Activated T-cell treated with anti-CD3 and anti-CD28 coated beads for 1 hour (primary cell): ENCODE measurements around the gene SPINK4.

Experiments
- DNase-seq: peaks from one replicate; pipeline ENCODE4 v3.0.0-alpha.2; 2020; ENCODE audit warnings: low read depth

SPINK4 gene

GRCh38 chr9:33229359-33230114, 10.4 kb upstream of the SPINK4 start:
- no peak for DNase-seq

GRCh38 chr9:33230756-33231622, 9.0 kb upstream of the SPINK4 start:
- no peak for DNase-seq

DNA sequence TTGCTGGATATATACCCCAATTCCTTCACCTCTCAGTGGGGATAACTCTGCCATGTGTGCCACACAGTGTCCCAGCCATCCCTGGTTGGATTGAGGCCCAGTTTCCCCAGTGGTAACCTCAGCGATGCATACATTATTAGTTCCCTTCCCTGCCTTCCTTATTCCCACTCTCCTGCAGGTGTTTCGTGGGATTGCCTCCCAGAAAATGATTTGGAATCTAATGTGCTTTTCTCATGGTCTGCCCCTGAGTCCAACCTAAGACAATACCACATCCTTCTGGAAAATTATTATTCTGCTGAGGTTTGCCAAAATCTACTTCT, 8.4 kb upstream of the SPINK4 start:
- DNase-seq = no peak

DNA sequence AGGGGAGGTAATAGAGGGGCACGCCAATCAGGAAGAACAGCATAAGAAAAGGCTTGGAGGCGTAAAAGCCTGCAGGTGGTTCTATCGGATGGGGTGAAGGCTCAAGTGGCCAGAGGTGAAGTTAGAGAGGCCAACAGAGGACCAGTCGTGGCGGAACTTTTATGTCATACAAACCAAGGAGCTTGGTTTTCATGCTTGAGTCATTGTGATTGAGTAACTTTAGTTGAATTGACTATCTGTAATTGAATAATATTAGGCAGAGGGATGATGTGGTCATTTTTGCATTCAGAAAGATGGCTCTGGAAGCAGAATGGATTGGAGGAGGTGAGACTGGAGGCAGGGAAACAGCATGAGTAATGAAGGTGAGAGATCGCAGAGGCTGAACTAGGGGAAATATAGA, 7.2 kb upstream of the SPINK4 start:
- DNase-seq = no peak

DNA sequence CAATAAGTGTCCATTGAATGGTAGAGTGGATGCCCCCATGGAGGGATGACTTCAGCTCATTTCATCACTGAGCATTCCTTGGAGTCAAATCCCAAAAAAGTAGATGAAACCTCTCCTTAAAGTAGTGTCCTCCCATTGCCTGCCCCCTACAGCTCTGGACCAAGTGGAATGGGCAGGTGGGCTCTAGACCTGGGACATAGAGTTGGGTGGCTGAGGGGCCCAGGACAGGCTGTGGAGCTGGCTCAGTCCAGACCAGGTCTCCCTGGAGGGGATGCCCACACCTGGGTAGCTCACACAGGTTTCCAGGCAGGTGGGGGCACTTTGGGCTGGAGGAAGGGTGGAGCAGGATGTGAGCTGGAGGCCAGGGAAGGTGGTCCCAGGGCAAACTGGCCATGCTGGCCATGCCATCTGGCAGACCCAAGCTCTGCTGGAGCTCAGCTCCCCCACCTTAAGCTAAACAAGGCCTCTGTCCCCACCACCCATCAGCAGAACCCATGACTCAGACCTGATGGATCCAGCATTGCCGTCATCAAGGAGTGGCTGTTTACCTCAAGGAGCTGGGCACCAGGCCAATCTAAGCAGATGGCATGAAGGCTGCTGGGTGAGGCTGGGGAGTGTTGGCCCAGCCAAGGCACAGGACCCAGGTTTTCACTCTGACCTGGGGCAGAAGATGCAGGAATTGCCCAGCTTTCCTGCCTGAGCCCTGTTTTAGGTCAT, 6.2 kb upstream of the SPINK4 start:
- no peak for DNase-seq

DNA sequence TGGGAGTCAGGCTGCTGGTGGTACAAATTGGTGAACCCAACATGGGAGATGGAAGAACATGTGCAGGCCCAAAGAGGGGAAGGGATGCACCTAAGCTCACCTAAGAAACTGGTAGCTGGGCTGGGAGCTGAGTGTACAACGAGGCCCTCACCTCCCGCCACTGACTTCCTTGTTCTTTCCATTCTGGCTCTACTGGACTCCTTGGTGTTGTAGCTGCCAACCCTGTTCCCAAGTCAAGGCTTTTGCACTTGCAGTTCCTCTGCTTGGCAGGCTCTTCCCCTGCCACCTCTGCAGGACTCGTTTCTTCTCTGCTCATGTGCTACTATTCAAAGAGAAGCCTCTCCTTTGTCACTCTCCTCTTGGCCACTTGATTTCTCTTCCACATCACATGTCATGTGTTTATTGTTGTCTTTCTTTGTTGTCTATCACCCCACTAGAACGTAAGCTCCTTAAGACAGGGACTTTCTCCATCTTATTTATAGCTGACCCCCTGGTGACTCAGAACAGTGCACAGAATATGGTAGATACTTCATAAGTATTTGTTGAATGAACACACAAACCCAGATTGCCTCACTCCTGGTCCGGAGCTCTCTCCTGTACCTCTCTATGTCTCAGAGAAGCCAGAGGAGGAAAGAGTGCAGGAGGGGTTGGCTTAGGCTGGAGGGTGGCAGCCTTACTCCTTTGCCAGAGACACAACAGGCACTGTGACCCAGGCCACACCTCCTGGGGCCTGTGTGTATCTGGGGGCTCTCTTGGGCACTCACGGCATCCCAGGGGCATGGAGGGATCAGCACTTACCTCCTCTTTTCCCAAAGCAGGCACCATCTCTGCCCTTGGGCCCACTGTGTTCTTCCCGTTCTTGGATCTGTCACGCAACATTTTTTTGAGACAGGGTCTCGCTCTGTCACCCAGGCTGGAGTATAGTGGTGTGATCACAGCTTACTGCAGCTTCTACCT, 5.2 kb upstream of the SPINK4 start:
- DNase-seq = no peak

DNA sequence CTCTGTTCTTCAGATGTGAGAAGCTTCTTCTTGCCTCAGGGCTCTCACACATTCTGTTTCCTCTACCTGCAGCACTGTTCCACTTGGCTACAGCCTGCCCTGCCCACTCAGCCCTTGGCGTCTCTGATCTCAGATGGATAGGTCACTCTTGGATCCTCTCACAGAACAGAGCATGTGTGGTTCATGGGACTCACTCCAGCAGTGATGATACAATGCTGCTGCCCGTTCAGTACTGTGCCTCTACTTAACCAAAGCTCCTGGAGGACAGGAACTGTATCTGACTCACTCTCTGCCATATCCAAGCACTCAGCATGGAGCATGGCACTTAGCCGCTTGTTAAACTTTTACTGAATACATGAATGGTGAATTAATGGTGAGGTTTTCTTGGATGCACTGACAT, 3.4 kb upstream of the SPINK4 start:
- DNase-seq = no peak

GRCh38 chr9:33241298-33241697, 1.3 kb downstream of the SPINK4 start:
- no peak for DNase-seq

GRCh38 chr9:33242609-33243134, 2.7 kb downstream of the SPINK4 start:
- DNase-seq = no peak

GRCh38 chr9:33244137-33244784, 4.3 kb downstream of the SPINK4 start:
- DNase-seq = no peak

DNA sequence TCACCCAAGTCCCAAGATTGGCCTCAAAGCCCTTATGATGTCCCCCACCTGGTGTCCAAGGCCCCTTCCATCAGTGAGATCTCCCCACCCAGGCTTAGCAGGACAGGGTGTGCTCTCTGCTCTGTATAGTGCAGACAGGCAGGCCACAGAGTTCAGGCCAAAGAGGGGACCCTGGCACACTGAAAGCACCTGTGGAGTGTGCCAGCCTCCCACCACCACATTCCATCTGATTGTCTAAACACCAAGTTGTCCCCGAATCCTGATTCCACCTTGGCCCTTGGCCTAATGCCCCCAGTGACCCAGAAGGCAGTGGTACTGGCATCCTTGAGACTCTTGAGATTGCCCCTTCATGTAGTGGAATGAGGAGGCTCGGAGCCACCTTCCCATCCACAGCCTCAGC, 5.4 kb downstream of the SPINK4 start:
- no peak for DNase-seq

- no peak for DNase-seq
These were observed 6.4 kb downstream of the SPINK4 start for GRCh38 chr9:33246269-33246860.

- no peak for DNase-seq
These were observed 8.6 kb downstream of the SPINK4 start for GRCh38 chr9:33248606-33249005.

DNA sequence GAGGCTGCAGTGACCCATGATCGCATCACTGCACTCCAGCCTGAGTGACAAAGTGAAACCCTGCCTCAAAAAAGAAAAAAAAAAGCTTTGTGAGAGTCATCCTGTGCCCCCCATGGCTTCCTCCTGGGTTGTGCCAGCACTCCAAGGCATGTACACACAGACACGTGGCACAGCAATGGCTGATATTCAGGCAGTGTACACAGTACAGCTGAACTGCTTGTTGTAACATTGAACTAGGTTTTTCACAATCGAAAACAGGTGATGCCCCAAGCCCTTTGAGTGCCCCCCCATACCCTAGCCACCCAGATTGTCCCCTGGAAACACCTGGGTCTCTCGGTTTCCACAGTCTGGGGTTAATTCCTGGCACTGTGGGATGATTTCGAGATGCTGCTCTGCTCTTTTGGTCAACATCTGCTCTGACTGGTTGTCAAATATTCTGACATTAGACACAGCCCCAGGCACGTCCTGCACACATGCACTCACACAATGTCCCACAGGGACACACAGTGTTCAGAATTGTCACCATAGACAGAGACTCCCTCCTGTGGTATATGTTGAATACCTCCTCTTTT, 9.2 kb downstream of the SPINK4 start:
- no peak for DNase-seq

- no peak for DNase-seq
These were observed 10.0 kb downstream of the SPINK4 start for GRCh38 chr9:33249983-33250382.

DNA sequence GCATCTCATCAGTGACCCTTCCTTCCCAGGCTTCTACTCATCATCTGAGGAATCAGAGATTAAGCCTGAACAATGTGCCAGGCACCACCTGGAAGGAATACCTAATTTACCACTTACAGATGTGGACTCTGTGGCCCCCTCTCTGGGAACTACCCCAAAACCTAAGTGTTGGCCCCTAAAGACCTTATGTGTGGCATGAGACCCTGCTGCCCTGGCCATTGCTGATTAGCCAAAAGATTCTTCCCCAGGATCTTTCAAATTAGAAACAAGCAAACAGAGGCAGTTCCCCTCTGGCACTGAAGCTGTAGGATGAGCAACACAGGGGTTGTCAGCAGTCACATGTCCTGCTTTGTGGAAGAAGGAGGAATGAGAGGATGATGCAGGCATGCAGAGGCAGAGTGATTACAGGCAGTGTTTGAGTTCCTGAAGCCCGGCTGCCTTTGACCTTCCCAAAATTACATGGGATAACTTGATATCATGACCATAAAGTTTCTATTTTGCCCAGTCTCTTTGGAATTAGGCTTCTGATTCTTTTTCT, 10.6 kb downstream of the SPINK4 start:
- no peak for DNase-seq

GRCh38 chr9:33254211-33254610, 14.2 kb downstream of the SPINK4 start:
- DNase-seq = no peak

- DNase-seq = no peak
These were observed 15.0 kb downstream of the SPINK4 start for GRCh38 chr9:33255014-33255413.

GRCh38 chr9:33255471-33255870, 15.5 kb downstream of the SPINK4 start:
- no peak for DNase-seq

- no peak for DNase-seq
These were observed 16.3 kb downstream of the SPINK4 start for GRCh38 chr9:33256236-33256635.
